ENCODE measurements around the gene PLA2G7. TPM values are rescaled to one million over a fixed set of nuclear protein-coding genes. Genes with fewer than 3 reads are reported as not detected.

Gene PLA2G7
- total and polyA plus RNA-seq, 2 of the 4 experiments (the other 2 are of a cell fraction): not detected

GRCh38 chr6:46690911-46691451 lies 44.2 kb downstream of the PLA2G7 start:
- Histone ChIP-seq H3K27ac (ENCODE audit: insufficient read depth, low read length) (no peak overlapping the region), H3K23ac (ENCODE audit: low read depth, low read length) (no peak overlapping the region), H3K9me1 (ENCODE audit: insufficient read depth, low read length) (no peaks in the 10 kb centered on the region), H2AK5ac (ENCODE audit: low read depth, low read length) (no peak overlapping the region), H2BK20ac (ENCODE audit: low read depth, low read length) (no peak overlapping the region), H3K14ac (replicated peaks; ENCODE audit: low read depth, low read length) (no peak overlapping the region), H3K36me3 (ENCODE audit: control insufficient read depth, insufficient read depth, low read length) (no peaks in the 10 kb centered on the region), H2AK9ac (replicated peaks; ENCODE audit: low read depth, low read length, poor library complexity) (no peak overlapping the region), H2BK15ac (ENCODE audit: low read depth, low read length) (no peak overlapping the region), H3K4me1 (ENCODE audit: control insufficient read depth, insufficient read depth, low read length) (no peaks in the 10 kb centered on the region), H3K18ac (ENCODE audit: low read depth, low read length) (no peak overlapping the region), H3K9me3 (ENCODE audit: control insufficient read depth, insufficient read depth, low read length) (no peaks in the 10 kb centered on the region), H4K91ac (ENCODE audit: insufficient read depth, low read depth, low read length) (no peak overlapping the region), H2AFZ (replicated peaks; ENCODE audit: low read length, poor library complexity) (no peak overlapping the region), H3K56ac (ENCODE audit: extremely low read depth, insufficient read depth, low read length) (no peak overlapping the region), H4K20me1 (ENCODE audit: insufficient read depth, low read length) (no peaks in the 10 kb centered on the region), H3K79me1 (ENCODE audit: low read depth in 1 of 2, low read length in 2 of 2) (no peaks in the 10 kb centered on the region), H2BK5ac (ENCODE audit: low read depth, low read length, poor library complexity, severe bottlenecking) (no peak overlapping the region), H2BK120ac (ENCODE audit: low read depth, low read length) (no peak overlapping the region), H3K4me2 (ENCODE audit: low read depth, low read length) (no peak overlapping the region), H3K4ac (ENCODE audit: low read depth, low read length) (no peak overlapping the region), H3K27me3 (ENCODE audit: control insufficient read depth, insufficient read depth, low read length) (no peaks in the 10 kb centered on the region), H3K9ac (ENCODE audit: low read depth, low read length) (no peak overlapping the region), H3K4me3 (ENCODE audit: insufficient read depth, low read depth, low read length) (no peak overlapping the region), H4K8ac (ENCODE audit: low read depth in 2 of 2, low read length in 2 of 2) (no peak overlapping the region), H4K5ac (ENCODE audit: low read depth, low read length) (no peak overlapping the region)
- POLR2A ChIA-PET (ENCODE audit: unreplicated experiment): no interaction called here
- DNase-seq: no peak
- CTCF ChIA-PET: no interaction called here
- no peak for ATAC-seq (ENCODE audit: low read depth)
- dilution Hi-C loops (cut with HindIII; ENCODE audit: low sequenced_read_pairs, unreplicated experiment): no loop called here
- TF ChIP-seq FOS (IDR thresholded peaks at IDR 0.05; ENCODE audit: low read depth, low read length) (no peak), CEBPB (IDR thresholded peaks at IDR 0.05; ENCODE audit: low read depth, low read length) (no peak), BHLHE40 (IDR thresholded peaks at IDR 0.05; ENCODE audit: low read depth, low read length) (no peak), MAFK (IDR thresholded peaks at IDR 0.05; ENCODE audit: low read depth, low read length) (no peak), NFE2L2 (IDR thresholded peaks at IDR 0.05; ENCODE audit: low read depth, low read length) (no peak), USF2 (IDR thresholded peaks at IDR 0.05; ENCODE audit: low read depth, low read length) (no peak), POLR2A (IDR thresholded peaks at IDR 0.05; ENCODE audit: low read depth, low read length) (no peak), ELK1 (IDR thresholded peaks at IDR 0.05; ENCODE audit: borderline replicate concordance, low read depth, low read length) (no peak), SMC3 (IDR thresholded peaks at IDR 0.05; ENCODE audit: low read depth, low read length) (no peak), MXI1 (IDR thresholded peaks at IDR 0.05; ENCODE audit: borderline replicate concordance, low read depth, low read length) (no peak), MAZ (IDR thresholded peaks at IDR 0.05; ENCODE audit: borderline replicate concordance, low read depth, low read length) (no peak), RCOR1 (IDR thresholded peaks at IDR 0.05; ENCODE audit: insufficient replicate concordance, low read length) (no peak), CHD1 (IDR thresholded peaks at IDR 0.05; ENCODE audit: low read depth, low read length) (no peak), RFX5 (IDR thresholded peaks at IDR 0.05; ENCODE audit: low read depth, low read length) (no peak)
- intact Hi-C loops (cut with micrococcal nuclease): no loop called here
- no CpG with 5 or more reads among the region's 1 CpG for WGBS, 2 experiments (ENCODE audit: extremely low coverage in 2 of 2, insufficient read length in 1 of 2)
- no TSS peak for BruUV-seq (replicated peaks)
- in situ Hi-C loops (cut with MboI; ENCODE audit: low sequenced_read_pairs): no loop called here

Measured in IMR-90 (cell line).